Measurements from ENCODE around the gene TARP.

TARP gene

GRCh38 chr7:38300175-38300574, 26.7 kb upstream of the TARP start:
- no peak for TF ChIP-seq CTCF (IDR thresholded peaks at IDR 0.05; ENCODE audit: insufficient read depth, missing control alignments)
- no peak for FAIRE-seq

GRCh38 chr7:38299275-38299931, 26.0 kb upstream of the TARP start:
- FAIRE-seq (no peak), DNase-seq (ENCODE audit: insufficient read length, low spot score) (no peak)
- TF ChIP-seq CTCF (IDR thresholded peaks at IDR 0.05; ENCODE audit: insufficient read depth, missing control alignments): no peak

More at GRCh38 chr7:38300175-38300574, 26.7 kb upstream of the TARP start:
- DNase-seq (ENCODE audit: insufficient read length, low spot score): no peak

GRCh38 chr7:38296059-38296857, 22.8 kb upstream of the TARP start:
- FAIRE-seq (no peak), DNase-seq (ENCODE audit: insufficient read length, low spot score) (no peak)
- TF ChIP-seq CTCF (IDR thresholded peaks at IDR 0.05; ENCODE audit: insufficient read depth, missing control alignments): no peak

- no peak for DNase-seq (ENCODE audit: insufficient read length, low spot score)
Measured at GRCh38 chr7:38294926-38295325, 21.5 kb upstream of the TARP start.

GRCh38 chr7:38292442-38292841, 19.0 kb upstream of the TARP start:
- FAIRE-seq: no peak
- TF ChIP-seq CTCF (IDR thresholded peaks at IDR 0.05; ENCODE audit: insufficient read depth, missing control alignments): no peak
- no peak for DNase-seq (ENCODE audit: insufficient read length, low spot score)

More at GRCh38 chr7:38294926-38295325, 21.5 kb upstream of the TARP start:
- no peak for FAIRE-seq
- TF ChIP-seq CTCF (IDR thresholded peaks at IDR 0.05; ENCODE audit: insufficient read depth, missing control alignments): no peak

- FAIRE-seq: no peak
- no peak for TF ChIP-seq CTCF (IDR thresholded peaks at IDR 0.05; ENCODE audit: insufficient read depth, missing control alignments)
- DNase-seq (ENCODE audit: insufficient read length, low spot score): no peak
Measured at GRCh38 chr7:38291650-38292049, 18.2 kb upstream of the TARP start.
